Astrocyte of the spinal cord (primary cell): ENCODE measurements around the gene ANGPT4.

Source experiments
- DNase-seq: peaks from one replicate; pipeline ENCODE4 v3.0.0; 2011; ENCODE audit warnings: low read depth, low spot score
- H3K4me3 ChIP-seq: 2 replicates; pipeline ENCODE4 v1.5.1; 2011; ENCODE audit warnings: low read depth, mild to moderate bottlenecking, low read length, moderate library complexity
- in situ Hi-C: cut with HindIII; loops from 2 replicates; pipeline ENCODE4 v1.10.0; 2017; ENCODE audit warnings: low sequenced_read_pairs
- TF ChIP-seq, protein P1 (sequence below): IDR thresholded peaks from 2 replicates; pipeline ENCODE4 v1.5.1; 2012; ENCODE audit warnings: low read depth, mild to moderate bottlenecking, low read length, inconsistent platforms

Gene ANGPT4

DNA sequence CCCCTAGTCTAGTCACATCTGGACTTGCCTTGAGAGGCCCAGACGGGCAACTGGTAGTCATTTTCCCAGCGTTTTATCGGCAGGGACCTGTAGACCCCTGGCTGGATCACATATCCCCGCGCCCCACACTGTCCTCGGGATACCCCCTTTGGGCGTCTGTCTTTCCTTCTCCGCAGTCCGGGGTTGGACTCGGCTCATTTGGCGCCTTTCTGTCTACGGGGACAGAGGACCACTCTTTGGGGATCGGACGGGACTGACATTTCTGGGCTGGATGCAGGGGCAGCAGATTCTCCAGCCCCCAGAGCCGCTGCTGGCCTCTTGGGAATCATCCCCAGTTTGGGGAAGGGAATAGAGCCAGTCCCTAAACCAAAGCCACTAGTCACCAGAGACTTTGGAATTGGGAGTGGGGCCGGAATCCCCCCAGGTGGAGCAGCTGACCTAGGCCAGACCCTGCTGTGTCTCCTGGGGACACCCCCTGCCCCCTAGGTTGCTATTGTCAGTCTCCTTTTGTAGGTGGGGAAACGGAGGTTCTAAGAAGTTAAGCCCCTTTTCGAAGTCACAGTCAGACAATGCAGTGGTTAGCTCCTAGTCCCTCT lies 81.9 kb downstream of the ANGPT4 start:
- TF ChIP-seq, protein P1, sequence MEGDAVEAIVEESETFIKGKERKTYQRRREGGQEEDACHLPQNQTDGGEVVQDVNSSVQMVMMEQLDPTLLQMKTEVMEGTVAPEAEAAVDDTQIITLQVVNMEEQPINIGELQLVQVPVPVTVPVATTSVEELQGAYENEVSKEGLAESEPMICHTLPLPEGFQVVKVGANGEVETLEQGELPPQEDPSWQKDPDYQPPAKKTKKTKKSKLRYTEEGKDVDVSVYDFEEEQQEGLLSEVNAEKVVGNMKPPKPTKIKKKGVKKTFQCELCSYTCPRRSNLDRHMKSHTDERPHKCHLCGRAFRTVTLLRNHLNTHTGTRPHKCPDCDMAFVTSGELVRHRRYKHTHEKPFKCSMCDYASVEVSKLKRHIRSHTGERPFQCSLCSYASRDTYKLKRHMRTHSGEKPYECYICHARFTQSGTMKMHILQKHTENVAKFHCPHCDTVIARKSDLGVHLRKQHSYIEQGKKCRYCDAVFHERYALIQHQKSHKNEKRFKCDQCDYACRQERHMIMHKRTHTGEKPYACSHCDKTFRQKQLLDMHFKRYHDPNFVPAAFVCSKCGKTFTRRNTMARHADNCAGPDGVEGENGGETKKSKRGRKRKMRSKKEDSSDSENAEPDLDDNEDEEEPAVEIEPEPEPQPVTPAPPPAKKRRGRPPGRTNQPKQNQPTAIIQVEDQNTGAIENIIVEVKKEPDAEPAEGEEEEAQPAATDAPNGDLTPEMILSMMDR, result no peak
- in situ Hi-C loops, result no loop called here
- peak overlapping the region; percentile 76 for H3K4me3 ChIP-seq
- DNase-seq, result no peak

DNA sequence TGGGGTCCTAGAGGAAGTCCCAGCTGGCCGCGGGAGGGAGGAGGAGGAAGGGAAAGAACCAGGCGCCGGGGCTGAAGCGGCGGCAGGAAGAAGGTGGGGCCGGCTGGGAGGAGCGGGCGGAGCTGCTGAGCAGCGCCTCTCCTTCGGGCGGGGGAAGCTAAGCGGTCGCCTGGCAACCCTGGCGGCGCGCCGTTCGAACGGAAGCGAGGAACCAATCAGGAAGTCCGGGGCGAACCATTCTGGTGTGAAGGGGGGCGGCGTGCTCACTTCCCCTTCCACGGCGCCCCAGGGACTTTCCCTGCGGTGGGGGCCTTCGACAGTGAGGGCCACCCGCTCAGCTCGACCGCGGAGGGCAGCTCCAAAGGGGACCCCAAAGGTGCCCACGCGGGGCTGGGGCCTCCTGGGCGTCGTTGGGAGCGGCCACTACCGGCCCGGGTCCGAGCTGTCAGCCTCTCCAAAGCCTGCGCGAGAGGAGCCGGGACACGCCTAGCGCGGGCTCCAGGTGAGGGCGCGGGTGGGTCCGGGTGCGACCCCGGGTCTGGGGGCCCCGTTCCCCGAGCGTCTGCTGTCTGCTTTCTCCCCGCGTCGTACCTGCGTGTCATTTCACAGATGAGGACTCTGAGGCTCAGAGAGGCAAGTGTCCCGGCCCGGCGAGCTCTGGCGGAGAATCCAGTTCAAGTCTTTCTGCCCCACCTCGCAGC lies 82.5 kb downstream of the ANGPT4 start, which contains the start of gene FAM110A:
FAM110A (plus strand) TSS at position 266 of the 701 bp plus-strand sequence. CDS start 11,090 bp downstream, outside the sequence.
- in situ Hi-C loops, result no loop called here
- TF ChIP-seq, protein P1, result no peak
- H3K4me3 ChIP-seq, result peak within 1 kb of the TSS; percentile 76
- DNase-seq, result peak; percentile 95

DNA sequence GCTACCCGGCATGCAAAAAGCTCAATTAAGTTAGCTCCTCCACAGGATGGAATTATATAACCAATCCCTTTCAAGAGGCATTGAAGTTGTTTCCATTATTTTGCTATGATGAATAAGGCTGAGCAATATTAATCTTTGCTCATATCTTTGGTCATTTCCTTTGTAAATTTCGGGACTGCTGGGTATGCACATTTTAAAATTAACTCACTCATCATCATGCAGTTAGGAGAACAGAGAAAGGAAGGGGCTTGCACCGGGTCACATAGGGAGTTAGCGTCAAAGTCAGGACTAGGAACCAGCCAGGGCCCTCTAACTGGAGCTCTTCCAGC lies 83.0 kb downstream of the ANGPT4 start:
- H3K4me3 ChIP-seq, result peak overlapping the region; percentile 76
- TF ChIP-seq, protein P1, result no peak
- no peak for DNase-seq
- in situ Hi-C loops, result no loop called here

DNA sequence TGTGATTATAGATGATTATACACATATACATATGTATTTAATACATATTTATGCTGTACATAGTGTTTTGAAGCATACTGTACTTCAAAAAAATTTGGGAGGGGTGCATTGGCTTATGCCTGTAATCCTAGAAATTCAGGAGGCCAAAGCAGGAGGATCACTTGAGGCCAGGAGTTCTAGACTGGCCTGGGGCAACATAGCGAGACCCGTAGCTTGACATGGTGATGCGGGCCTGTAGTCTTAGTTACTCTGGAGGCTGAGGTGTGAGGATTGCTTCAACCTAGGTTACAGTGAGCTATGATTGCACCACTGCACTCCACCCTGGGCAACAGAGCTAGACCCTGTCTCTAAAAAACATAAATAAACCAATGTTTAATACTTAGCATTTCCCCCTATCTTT lies 84.2 kb downstream of the ANGPT4 start:
- H3K4me3 ChIP-seq, result no peak overlapping the region
- DNase-seq, result no peak
- in situ Hi-C loops, result no loop called here
- TF ChIP-seq, protein P1, result no peak

DNA sequence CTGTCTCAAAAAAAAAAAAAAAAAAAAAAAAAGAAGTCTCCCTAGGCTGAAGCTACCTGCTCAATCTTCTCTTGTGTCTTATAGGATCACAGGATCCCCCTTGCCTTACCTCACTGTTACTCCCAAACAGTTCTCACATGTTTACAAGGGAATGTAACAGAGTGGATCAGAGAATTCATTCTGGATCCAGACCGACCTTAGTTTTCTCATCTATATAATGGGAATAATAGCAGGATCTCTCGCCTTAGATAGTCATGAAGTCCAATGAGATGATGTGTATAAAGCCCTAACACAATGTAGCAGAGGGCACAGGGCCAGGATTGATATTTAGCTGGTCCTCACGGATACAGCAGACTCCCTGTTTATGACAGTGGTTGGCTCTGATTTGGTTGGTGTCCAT lies 84.9 kb downstream of the ANGPT4 start:
- in situ Hi-C loops, result no loop called here
- TF ChIP-seq, protein P1, result no peak

DNA sequence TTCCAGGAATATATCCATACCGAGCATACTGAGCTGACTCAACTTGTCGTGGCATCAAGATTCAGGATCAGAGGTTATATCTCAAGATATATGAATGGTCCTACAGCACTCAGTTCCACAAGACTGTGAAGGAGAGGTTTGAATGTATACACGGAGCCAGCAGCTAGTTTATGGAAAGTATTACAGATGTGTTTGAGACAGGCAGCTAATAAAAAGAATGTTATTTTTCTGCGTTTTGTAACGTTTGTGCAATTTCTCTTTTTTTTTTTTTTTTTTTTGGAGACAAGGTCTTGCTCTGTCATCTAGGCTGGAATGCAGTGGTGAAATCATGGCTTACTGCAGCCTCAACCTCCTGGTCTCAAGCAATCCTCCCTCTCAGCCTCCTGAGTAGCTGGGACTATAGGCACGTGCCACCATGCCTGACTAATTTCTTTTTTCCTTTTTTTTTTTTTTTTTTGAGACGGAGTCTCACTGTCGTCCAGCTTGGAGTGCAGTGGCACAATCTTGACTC lies 86.1 kb downstream of the ANGPT4 start:
- in situ Hi-C loops, result no loop called here
- DNase-seq, result no peak
- TF ChIP-seq, protein P1, result no peak

More for the DNA sequence above, 84.9 kb downstream of the ANGPT4 start:
- no peak overlapping the region for H3K4me3 ChIP-seq
- DNase-seq, result no peak

More for the DNA sequence above, 86.1 kb downstream of the ANGPT4 start:
- H3K4me3 ChIP-seq, result no peak overlapping the region
